Liver (tissue), 9 donors: Measurements from ENCODE around the gene CEP97. TPM values are rescaled to one million over a fixed set of nuclear protein-coding genes. Genes with fewer than 3 reads are reported as not detected.

Experiments used
- DNase-seq: peaks from one replicate; pipeline ENCODE4 v3.0.0-alpha.2; 2017; ENCODE audit warnings: low spot score
- H3K27ac ChIP-seq, 2 donors: one replicate each; pipeline ENCODE4 v1.7.0; 2013; ENCODE audit warnings: inconsistent platforms in 2 of 2, low read length in 2 of 2, control low read depth in 1 of 2, low read depth in 1 of 2, mild to moderate bottlenecking in 1 of 2
- H3K27me3 ChIP-seq, 4 donors: one replicate each; pipeline versions ENCODE4 v1.6.1 to v1.7.0; 2013; ENCODE audit warnings: low read length in 3 of 4, inconsistent platforms in 1 of 4, mild to moderate bottlenecking in 1 of 4, moderate library complexity in 1 of 4; ENCODE audit not compliant: control insufficient read depth in 4 of 4, insufficient read depth in 4 of 4
- H3K36me3 ChIP-seq, 4 donors: one replicate each; pipeline versions ENCODE4 v1.6.1 to v1.7.0; 2013; ENCODE audit warnings: low read length in 3 of 4, mild to moderate bottlenecking in 3 of 4, low read depth in 1 of 4, moderate library complexity in 1 of 4; ENCODE audit not compliant: control insufficient read depth in 4 of 4, insufficient read depth in 3 of 4
- H3K4me1 ChIP-seq, 4 donors: one replicate each; pipeline versions ENCODE4 v1.6.1 to v1.7.0; 2013; ENCODE audit warnings: low read length in 3 of 4, mild to moderate bottlenecking in 3 of 4, moderate library complexity in 1 of 4; ENCODE audit not compliant: control insufficient read depth in 4 of 4, insufficient read depth in 4 of 4
- H3K4me3 ChIP-seq, 3 donors: one replicate each; pipeline versions ENCODE4 v1.6.1 to v1.7.0; 2013; ENCODE audit warnings: low read length in 3 of 3, control low read depth in 1 of 3, low read depth in 1 of 3, mild to moderate bottlenecking in 1 of 3
- H3K9ac ChIP-seq, 2 donors: one replicate each; pipeline ENCODE4 v1.7.0; 2013; ENCODE audit warnings: low read length in 2 of 2, mild to moderate bottlenecking in 2 of 2, moderate library complexity in 2 of 2, control low read depth in 1 of 2, low read depth in 1 of 2
- H3K9me3 ChIP-seq, 4 donors: one replicate each; pipeline versions ENCODE4 v1.6.1 to v1.7.0; 2013; ENCODE audit warnings: low read length in 3 of 4; ENCODE audit not compliant: control insufficient read depth in 4 of 4
- EGR1 ChIP-seq, 2 donors: IDR thresholded peaks; 2 replicates each; pipeline ENCODE4 v1.6.1; 2016 to 2018; ENCODE audit warnings: antibody characterized with exemption in 2 of 2, low read depth in 2 of 2
- FOXA1 ChIP-seq: IDR thresholded peaks from 2 replicates; pipeline ENCODE4 v1.6.1; 2016; ENCODE audit warnings: antibody characterized with exemption
- FOXA2 ChIP-seq: IDR thresholded peaks from 2 replicates; pipeline ENCODE4 v1.6.1; 2016; ENCODE audit warnings: antibody characterized with exemption
- HNF4G ChIP-seq: IDR thresholded peaks from 2 replicates; pipeline ENCODE4 v1.6.1; 2016; ENCODE audit warnings: antibody characterized with exemption
- JUND ChIP-seq, 2 donors: IDR thresholded peaks; 2 replicates each; pipeline ENCODE4 v1.6.1; 2016; ENCODE audit warnings: antibody characterized with exemption in 2 of 2
- NR2F2 ChIP-seq: IDR thresholded peaks from 2 replicates; pipeline ENCODE4 v1.6.1; 2016; ENCODE audit warnings: antibody characterized with exemption
- RAD21 ChIP-seq, 2 donors: IDR thresholded peaks; 2 replicates each; pipeline ENCODE4 v1.6.1; 2016; ENCODE audit warnings: antibody characterized with exemption in 2 of 2, mild to moderate bottlenecking in 2 of 2
- REST ChIP-seq: IDR thresholded peaks from 2 replicates; pipeline ENCODE4 v1.6.1; 2016; ENCODE audit warnings: antibody characterized with exemption, mild to moderate bottlenecking
- RXRA ChIP-seq, 2 donors: IDR thresholded peaks; 2 replicates each; pipeline ENCODE4 v1.6.1; 2017 to 2018; ENCODE audit warnings: antibody characterized with exemption in 2 of 2, mild to moderate bottlenecking in 1 of 2
- SP1 ChIP-seq: IDR thresholded peaks from 2 replicates; pipeline ENCODE4 v1.6.1; 2018; ENCODE audit warnings: antibody characterized with exemption, mild to moderate bottlenecking
- TAF1 ChIP-seq: conservative IDR thresholded peaks from 2 replicates; pipeline ENCODE4 v1.6.1; 2016; ENCODE audit warnings: antibody characterized with exemption, mild to moderate bottlenecking
- YY1 ChIP-seq: IDR thresholded peaks from 2 replicates; pipeline ENCODE4 v1.6.1; 2016; ENCODE audit warnings: antibody characterized with exemption, mild to moderate bottlenecking
- ZBTB33 ChIP-seq: IDR thresholded peaks from 2 replicates; pipeline ENCODE4 v1.6.1; 2016; ENCODE audit warnings: antibody characterized with exemption
- whole genome bisulfite sequencing: extraction: QIAGEN DNeasy Blood & Tissue Kit; methylation state at CpG from one replicate; pipeline ENCODE4 v1.1.7; 2013; 5-methylcytosine and 5-hydroxymethylcytosine counted together
- polyA plus RNA-seq, 2 donors: library from polyadenylated mRNA; stranded (reverse) in 1 of 2; unstranded in 1 of 2; fragments of 200-250 nt in 1 of 2; fragments of >200 nt in 1 of 2; fragmentation: Nextera tagmentation in 1 of 2; extraction: Ambion mirVana in 1 of 2; gene quantifications; one replicate each; pipeline versions ENCODE4 v1.2.1 to v1.2.3, GENCODE V29; 2013 to 2015
- total RNA-seq, 2 donors: library from RNA; depleted of rRNA; stranded (reverse); fragments of >200 nt; gene quantifications; one replicate each; pipeline ENCODE4 v1.2.3, GENCODE V29; 2014
- TF ChIP-seq, protein P1 (sequence below): fragments of 150-350 bp; IDR thresholded peaks from 2 replicates; pipeline ENCODE4 v1.5.1; 2017; ENCODE audit warnings: improper control_type of control experiment, low read depth, low read length; ENCODE audit not compliant: missing input control
- donor health status: healthy.
- donor health status: healthy.
- donor health status: healthy.
- donor health status: healthy.
- donor health status: healthy.

CEP97 gene
- total and polyA plus RNA-seq, 4 donors, result 0.57 to 8.3 (median 2.1) TPM

- Histone ChIP-seq H3K27ac (no peak overlapping the region), H3K4me1 (no peaks in the 10 kb centered on the region), H3K9ac (peak overlapping the region in 1 of 2 donors; percentile 38), H3K9me3 (no peaks in the 10 kb centered on the region), H3K36me3 (no peaks in the 10 kb centered on the region), H3K27me3 (no peaks in the 10 kb centered on the region), H3K4me3 (no peak overlapping the region)
- 40% methylated on average over 10 of the region's 10 CpGs for WGBS
- DNase-seq, result no peak
- no peak for TF ChIP-seq YY1
- no peak for TF ChIP-seq RXRA (IDR thresholded peaks at IDR 0.05)
- TF ChIP-seq, protein P1, sequence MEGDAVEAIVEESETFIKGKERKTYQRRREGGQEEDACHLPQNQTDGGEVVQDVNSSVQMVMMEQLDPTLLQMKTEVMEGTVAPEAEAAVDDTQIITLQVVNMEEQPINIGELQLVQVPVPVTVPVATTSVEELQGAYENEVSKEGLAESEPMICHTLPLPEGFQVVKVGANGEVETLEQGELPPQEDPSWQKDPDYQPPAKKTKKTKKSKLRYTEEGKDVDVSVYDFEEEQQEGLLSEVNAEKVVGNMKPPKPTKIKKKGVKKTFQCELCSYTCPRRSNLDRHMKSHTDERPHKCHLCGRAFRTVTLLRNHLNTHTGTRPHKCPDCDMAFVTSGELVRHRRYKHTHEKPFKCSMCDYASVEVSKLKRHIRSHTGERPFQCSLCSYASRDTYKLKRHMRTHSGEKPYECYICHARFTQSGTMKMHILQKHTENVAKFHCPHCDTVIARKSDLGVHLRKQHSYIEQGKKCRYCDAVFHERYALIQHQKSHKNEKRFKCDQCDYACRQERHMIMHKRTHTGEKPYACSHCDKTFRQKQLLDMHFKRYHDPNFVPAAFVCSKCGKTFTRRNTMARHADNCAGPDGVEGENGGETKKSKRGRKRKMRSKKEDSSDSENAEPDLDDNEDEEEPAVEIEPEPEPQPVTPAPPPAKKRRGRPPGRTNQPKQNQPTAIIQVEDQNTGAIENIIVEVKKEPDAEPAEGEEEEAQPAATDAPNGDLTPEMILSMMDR, result peak; percentile 73
- TF ChIP-seq FOXA2, result no peak
- TF ChIP-seq HNF4G, result no peak
- peak; percentile 69 to 77 for TF ChIP-seq RAD21 (IDR thresholded peaks at IDR 0.05)
- TF ChIP-seq NR2F2, result no peak
Observed at GRCh38 chr3:101695779-101696372, 28.5 kb upstream of the CEP97 start.

DNA sequence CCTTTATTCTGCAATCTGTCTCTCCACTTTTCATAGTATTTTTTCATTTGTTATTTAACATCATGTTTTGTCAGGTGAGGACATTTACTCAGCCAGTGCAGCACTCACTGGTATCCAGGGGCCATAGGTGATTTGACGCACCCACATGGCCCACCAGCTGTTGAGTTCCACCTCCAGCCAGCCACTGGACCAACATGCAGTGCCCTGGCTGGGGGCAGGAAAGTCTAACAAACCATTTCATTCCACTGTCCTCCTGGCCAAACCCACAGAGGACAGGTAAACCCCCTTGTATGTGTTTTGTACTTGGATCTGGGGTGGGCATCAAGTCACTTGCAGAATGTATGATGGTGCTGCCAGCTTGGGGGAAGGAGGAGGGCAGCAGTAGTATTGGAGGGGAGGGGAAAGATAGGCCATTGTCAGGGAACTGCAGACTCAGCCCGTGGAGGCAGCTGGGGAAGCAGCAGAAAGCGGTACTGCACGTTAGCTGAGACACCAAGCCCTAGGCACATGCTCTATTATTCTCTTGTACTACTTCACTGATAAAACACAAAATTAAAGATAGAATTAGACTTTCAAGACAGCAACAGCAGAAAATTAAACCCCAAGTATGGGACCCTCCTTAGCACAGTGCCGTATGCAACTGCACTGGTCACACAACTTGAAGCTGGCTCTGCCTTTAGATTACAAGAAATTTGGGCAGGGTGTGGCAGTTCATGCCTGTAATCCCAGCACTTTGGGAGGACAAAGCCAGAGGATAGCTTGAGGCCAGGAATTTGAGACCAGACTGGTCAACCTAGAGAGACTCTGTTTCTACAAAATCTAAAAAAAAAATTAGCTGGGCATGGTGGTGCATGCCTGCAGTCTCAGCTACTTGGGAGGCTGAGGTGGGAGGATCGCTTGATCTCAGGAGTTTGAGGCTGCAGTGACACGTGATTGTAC lies 22.4 kb upstream of the CEP97 start:
- TF ChIP-seq EGR1 (IDR thresholded peaks at IDR 0.05; ENCODE audit: low read depth in 2 of 2), result no peak
- no peak for TF ChIP-seq SP1
- TF ChIP-seq JUND (IDR thresholded peaks at IDR 0.05), result no peak
- no peak for TF ChIP-seq TAF1
- WGBS, result 89% methylated on average over 7 of the region's 7 CpGs
- no peak for DNase-seq
- Histone ChIP-seq H3K27me3 (no peaks in the 10 kb centered on the region), H3K4me3 (no peak overlapping the region), H3K9ac (no peak overlapping the region), H3K27ac (no peak overlapping the region), H3K36me3 (no peaks in the 10 kb centered on the region), H3K4me1 (no peaks in the 10 kb centered on the region), H3K9me3 (no peaks in the 10 kb centered on the region)

DNA sequence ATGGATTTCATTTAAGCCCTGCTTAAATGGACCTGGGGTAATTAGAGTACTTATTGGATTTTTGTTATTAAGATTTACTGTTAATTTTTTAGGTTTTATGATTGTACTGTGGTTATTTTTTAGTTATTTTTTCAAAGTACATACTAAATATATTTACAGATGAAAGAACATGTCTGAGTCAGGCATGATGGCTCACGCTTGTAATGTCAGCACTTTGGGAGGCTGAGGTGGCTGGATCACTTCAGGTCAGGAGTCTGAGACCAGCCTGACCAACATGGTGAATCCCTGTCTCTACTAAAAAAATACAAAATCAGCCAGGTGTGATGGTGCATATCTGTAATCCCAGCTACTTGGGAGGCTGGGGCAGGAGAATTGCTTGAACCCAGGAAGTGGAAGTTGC lies 21.7 kb upstream of the CEP97 start:
- H3K27ac ChIP-seq, result no peak overlapping the region
- no peaks in the 10 kb centered on the region for H3K9me3 ChIP-seq
- H3K36me3 ChIP-seq, result no peaks in the 10 kb centered on the region
- H3K9ac ChIP-seq, result no peak overlapping the region
- H3K27me3 ChIP-seq, result no peaks in the 10 kb centered on the region
- no peak overlapping the region for H3K4me3 ChIP-seq
- TF ChIP-seq FOXA1, result no peak
- no peak for TF ChIP-seq RAD21 (IDR thresholded peaks at IDR 0.05)
- no peak for TF ChIP-seq FOXA2
- no peak for TF ChIP-seq ZBTB33
- no peak for TF ChIP-seq YY1
- no peak for TF ChIP-seq SP1
- no peak for TF ChIP-seq REST
- DNase-seq, result no peak
- no peaks in the 10 kb centered on the region for H3K4me1 ChIP-seq
- 93% methylated on average over 1 of the region's 1 CpG for WGBS
